K562 (cell line): ENCODE data around the gene HOXC10. TPM values are rescaled to one million over a fixed set of nuclear protein-coding genes. Genes with fewer than 3 reads are reported as not detected.

ENCODE experiments used
- ATAC-seq: fragments of 200-7000 bp; cut with Tn5 transposase; 3 replicates; pipeline ENCODE4 v1.9.1; 2020; ENCODE audit warnings: moderate library complexity
- BruUV-seq: library from RNA; stranded (reverse); fragments of 400-500 nt; replicated peaks from 2 replicates; lab custom pipeline; 2021; lab: Mats Ljungman, UMichigan
- CTCF ChIA-PET: fragments of 300-600 bp; formaldehyde crosslinking; extraction: SDS; loops from one replicate; lab custom pipeline; 2021; ENCODE audit warnings: low intra/inter-chr PET ratio; lab: Yijun Ruan, JAX
- POLR2A ChIA-PET: fragments of 300-600, 350-650 bp; sonication (Branson Sonifier 250); formaldehyde crosslinking; extraction: SDS; loops from one replicate; lab custom pipeline; 2021; ENCODE audit warnings: antibody characterized with exemption, inconsistent platforms; lab: Yijun Ruan, JAX
- DNase-seq, 4 experiments: peaks; one replicate each; pipeline versions ENCODE4 v3.0.0 to v3.0.0-alpha.2; 2011 to 2018; ENCODE audit warnings: low spot score in 3 of 4, mixed read lengths in 3 of 4; ENCODE audit errors: extremely low read depth in 1 of 4
- FAIRE-seq: peaks from 2 replicates; lab custom pipeline; 2011; peaks lifted over from hg19 to GRCh38; lab: Jason Lieb, UNC
- H2AFZ ChIP-seq: 2 replicates; pipeline ENCODE4 v1.6.0; 2011; ENCODE audit warnings: low read depth, low read length, control low read depth, inconsistent platforms
- H3K27ac ChIP-seq: fragments of 200-600 bp; 3 replicates; pipeline ENCODE4 v1.8.0; 2011; ENCODE audit warnings: low read depth, mild to moderate bottlenecking, control low read depth, inconsistent platforms, low read length, moderate library complexity, mixed read lengths; ENCODE audit errors: extremely low read depth
- H3K27me3 ChIP-seq, 2 experiments: fragments of 300-600 bp in 1 of 2; 2 replicates in 1 of 2; 3 replicates in 1 of 2; pipeline versions ENCODE4 v1.6.0 to v1.8.0; 2011; ENCODE audit warnings: inconsistent platforms in 2 of 2, low read length in 2 of 2, mild to moderate bottlenecking in 1 of 2, mixed read lengths in 1 of 2, moderate library complexity in 1 of 2; ENCODE audit not compliant: control insufficient read depth in 2 of 2, insufficient read depth in 2 of 2
- H3K36me3 ChIP-seq: fragments of 300-600 bp; 3 replicates; pipeline ENCODE4 v1.8.0; 2011; ENCODE audit warnings: mild to moderate bottlenecking, low read length, inconsistent platforms; ENCODE audit not compliant: control insufficient read depth, insufficient read depth
- H3K4me1 ChIP-seq, 2 experiments: fragments of 200-600 bp in 1 of 2; replicated peaks in 1 of 2; 2 replicates in 1 of 2; 3 replicates in 1 of 2; pipeline versions ENCODE4 v1.5.1 to v1.8.0; 2011; ENCODE audit warnings: inconsistent platforms in 2 of 2, low read length in 2 of 2, mild to moderate bottlenecking in 1 of 2, mixed read lengths in 1 of 2, moderate library complexity in 1 of 2; ENCODE audit not compliant: control insufficient read depth in 2 of 2, insufficient read depth in 2 of 2
- H3K4me2 ChIP-seq: 2 replicates; pipeline ENCODE4 v1.6.1; 2011; ENCODE audit warnings: low read length, control low read depth, inconsistent platforms, mixed read lengths; ENCODE audit not compliant: insufficient read depth
- H3K4me3 ChIP-seq: fragments of 200-600 bp; sonication (generic), shearing (Covaris generic); 2 replicates; pipeline ENCODE4 v1.5.1; 2016; ENCODE audit warnings: control low read depth, inconsistent platforms
- H3K79me2 ChIP-seq: fragments of 200-600 bp; 3 replicates; pipeline ENCODE4 v1.8.0; 2011; ENCODE audit warnings: low read length, inconsistent platforms; ENCODE audit not compliant: control insufficient read depth, insufficient read depth
- H3K9ac ChIP-seq, 2 experiments: 2 replicates each; pipeline versions ENCODE4 v1.6.0 to v1.6.1; 2011; ENCODE audit warnings: low read depth in 2 of 2, low read length in 2 of 2, control low read depth in 1 of 2, inconsistent platforms in 1 of 2, mild to moderate bottlenecking in 1 of 2, mixed read lengths in 1 of 2; ENCODE audit not compliant: insufficient read depth in 1 of 2
- H3K9me1 ChIP-seq: one replicate; pipeline ENCODE4 v1.6.0; 2011; ENCODE audit warnings: inconsistent platforms, mild to moderate bottlenecking, low read length, moderate library complexity; ENCODE audit not compliant: control insufficient read depth, insufficient read depth
- H3K9me3 ChIP-seq: replicated peaks from 2 replicates; pipeline ENCODE4 v1.5.1; 2011; ENCODE audit warnings: low read depth, low read length, inconsistent platforms; ENCODE audit not compliant: control insufficient read depth, insufficient read depth
- H4K20me1 ChIP-seq: replicated peaks from 2 replicates; pipeline ENCODE4 v1.6.1; 2011; ENCODE audit warnings: low read length, inconsistent platforms, mixed read lengths; ENCODE audit not compliant: control insufficient read depth, insufficient read depth
- ERF ChIP-seq: fragments of 450-650 bp; formaldehyde crosslinking; IDR thresholded peaks from 2 replicates; pipeline ENCODE4 v1.4.0; 2020; ENCODE audit warnings: mild to moderate bottlenecking, mixed read lengths
- RAD21 ChIP-seq, 2 experiments: fragments of 250-450 bp in 1 of 2; fragments of 450-650 bp in 1 of 2; sonication (Bioruptor Pico) in 1 of 2; formaldehyde crosslinking in 1 of 2; IDR thresholded peaks in 1 of 2; conservative IDR thresholded peaks in 1 of 2; 2 replicates each; pipeline versions ENCODE4 v1.4.0 to v1.8.0; 2020 to 2022; ENCODE audit warnings: mild to moderate bottlenecking in 2 of 2, moderate library complexity in 1 of 2
- TAF9B ChIP-seq: fragments of 450-650 bp; IDR thresholded peaks from 2 replicates; pipeline ENCODE4 v1.6.1; 2018; ENCODE audit warnings: mild to moderate bottlenecking; ENCODE audit not compliant: partially characterized antibody
- ZNF324 ChIP-seq: fragments of 250-450 bp; sonication (Bioruptor Pico); IDR thresholded peaks from 2 replicates; pipeline ENCODE4 v1.4.0; 2020; ENCODE audit warnings: mild to moderate bottlenecking
- WGBS: fragments of 100-300 bp; shearing (Covaris generic); methylation state at CpG from one replicate; pipeline ENCODE4 v1.1.6; 2016; ENCODE audit warnings: low coverage, mixed read lengths; ENCODE audit not compliant: insufficient coverage; ENCODE audit errors: missing lambda C conversion rate; 5-methylcytosine and 5-hydroxymethylcytosine counted together
- in situ Hi-C: fragments of 300-500 bp; cut with MboI; formaldehyde crosslinking; loops from 4 replicates; pipeline ENCODE4 v1.15.0; 2018; ENCODE audit warnings: inconsistent platforms, mixed read lengths
- intact Hi-C: fragments of 100-400 bp; cut with micrococcal nuclease; formaldehyde crosslinking; loops from 2 replicates; pipeline ENCODE4 v1.14.2; 2022
- polyA plus RNA-seq, 8 experiments: library from polyadenylated mRNA; depleted of rRNA in 4 of 8; stranded (reverse) in 5 of 8; unstranded in 3 of 8; fragments of >200 nt; fragmentation: Nextera tagmentation in 2 of 8; fragmentation: Illumina TruSeq in 1 of 8; extraction: Ambion mirVana in 2 of 8; extraction: Trizol in 1 of 8; gene quantifications; 2 replicates each; pipeline versions ENCODE4 v1.2.1 to v1.2.3, GENCODE V29; 2011 to 2014; ENCODE audit warnings: inconsistent platforms in 1 of 8, missing spikeins in 1 of 8
- total RNA-seq, 7 experiments: library from RNA; depleted of rRNA in 6 of 7; stranded (reverse); fragments of >200 nt in 6 of 7; fragmentation: Illumina TruSeq in 2 of 7; extraction: Trizol in 2 of 7; gene quantifications; 2 replicates each; pipeline versions ENCODE4 v1.2.1 to v1.2.3, GENCODE V29; 2011 to 2021; ENCODE audit warnings: low replicate concordance in 1 of 7
- TF ChIP-seq, protein P1 (sequence below), 3 experiments: fragments of 200-800 bp in 1 of 3; fragments of 250-450 bp in 1 of 3; fragments of 450-650 bp in 1 of 3; sonication (Bioruptor Pico) in 1 of 3; sonication (Bioruptor generic) in 1 of 3; formaldehyde crosslinking in 1 of 3; IDR thresholded peaks; 2 replicates each; pipeline versions ENCODE4 v1.6.1 to v1.8.0; 2016 to 2022; ENCODE audit warnings: mild to moderate bottlenecking in 2 of 3, missing genetic modification characterization in 2 of 3, missing compliant biosample characterization in 1 of 3, moderate library complexity in 1 of 3
- TF ChIP-seq, protein P2 (sequence below), 3 experiments: IDR thresholded peaks in 2 of 3; conservative IDR thresholded peaks in 1 of 3; 2 replicates each; pipeline ENCODE4 v1.5.1; 2011 to 2012; ENCODE audit warnings: low read length in 3 of 3, mild to moderate bottlenecking in 3 of 3, control low read depth in 2 of 3, improper control_type of control experiment in 1 of 3, inconsistent platforms in 1 of 3, low read depth in 1 of 3, mixed read lengths in 1 of 3, moderate library complexity in 1 of 3; ENCODE audit not compliant: insufficient read depth in 2 of 3
- TF ChIP-seq, protein P3 (sequence below): fragments of 450-650 bp; formaldehyde crosslinking; IDR thresholded peaks from 2 replicates; pipeline ENCODE4 v1.4.0; 2022; ENCODE audit warnings: missing genetic modification characterization

Gene HOXC10
- total and polyA plus RNA-seq, 9 of the 15 experiments (the other 6 are each of a cell fraction or from before 2014, with no cell fraction given): 0.13 to 0.77 (median 0.35) TPM; not detected in 2

DNA sequence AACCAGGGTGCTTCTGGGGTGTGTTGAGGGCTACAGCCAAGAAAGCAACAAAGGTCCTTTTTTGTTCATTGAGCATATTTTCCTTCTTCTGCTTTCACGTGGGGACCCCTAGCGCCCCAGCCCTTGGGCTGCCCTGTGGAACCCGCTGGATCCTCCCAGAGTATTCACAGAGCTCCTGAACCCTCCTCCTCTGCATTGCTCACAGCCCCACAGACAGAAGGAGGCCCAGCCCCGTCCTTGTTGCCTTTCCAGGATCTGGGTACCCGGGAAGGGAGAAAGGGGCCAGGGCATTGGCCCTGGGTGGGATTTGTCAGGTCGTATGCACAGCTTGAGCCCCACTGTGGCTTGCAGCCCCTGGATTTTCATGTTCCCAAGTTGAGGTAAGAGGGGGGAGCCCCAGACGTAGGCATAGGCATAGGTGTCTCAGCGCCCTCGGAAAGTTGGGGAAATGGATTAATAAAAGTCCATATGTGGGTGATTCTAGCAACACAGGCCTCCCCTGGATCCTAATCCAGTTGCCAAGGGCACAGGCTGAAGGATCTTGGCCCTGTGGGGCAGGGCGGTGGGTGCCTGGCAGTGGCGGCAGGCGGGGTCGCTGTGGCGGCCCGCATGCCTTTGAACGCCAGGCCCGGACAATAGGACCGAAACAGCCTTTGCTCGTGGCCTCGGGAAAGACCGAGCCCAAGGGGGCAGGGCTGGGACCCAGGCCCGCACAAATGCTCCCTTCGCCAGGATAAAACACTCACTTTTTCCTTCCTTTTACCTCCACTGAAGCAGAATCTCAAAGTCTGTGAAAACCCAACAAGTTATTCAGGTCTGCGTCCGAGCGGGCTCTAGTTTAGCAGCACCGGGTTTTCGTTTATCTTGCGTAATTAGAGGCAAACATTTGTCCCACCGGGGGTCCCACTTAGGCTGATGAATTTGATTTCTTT, 3.0 kb upstream of the HOXC10 start:
- in situ Hi-C loops: loop anchor here (10.0 kb wide), 1 partner anchor 383 kb away; the partner anchor contains the start of gene GPR84

More for the DNA sequence above, 3.0 kb upstream of the HOXC10 start:
- no peak for DNase-seq
- ATAC-seq: peak; percentile 19; the same call in 2 of the 3 replicates
- no peak overlapping the region for H3K4me3 ChIP-seq
- 51% methylated on average over 29 of the region's 30 CpGs for WGBS
- BruUV-seq: no TSS peak
- TF ChIP-seq, protein P1, sequence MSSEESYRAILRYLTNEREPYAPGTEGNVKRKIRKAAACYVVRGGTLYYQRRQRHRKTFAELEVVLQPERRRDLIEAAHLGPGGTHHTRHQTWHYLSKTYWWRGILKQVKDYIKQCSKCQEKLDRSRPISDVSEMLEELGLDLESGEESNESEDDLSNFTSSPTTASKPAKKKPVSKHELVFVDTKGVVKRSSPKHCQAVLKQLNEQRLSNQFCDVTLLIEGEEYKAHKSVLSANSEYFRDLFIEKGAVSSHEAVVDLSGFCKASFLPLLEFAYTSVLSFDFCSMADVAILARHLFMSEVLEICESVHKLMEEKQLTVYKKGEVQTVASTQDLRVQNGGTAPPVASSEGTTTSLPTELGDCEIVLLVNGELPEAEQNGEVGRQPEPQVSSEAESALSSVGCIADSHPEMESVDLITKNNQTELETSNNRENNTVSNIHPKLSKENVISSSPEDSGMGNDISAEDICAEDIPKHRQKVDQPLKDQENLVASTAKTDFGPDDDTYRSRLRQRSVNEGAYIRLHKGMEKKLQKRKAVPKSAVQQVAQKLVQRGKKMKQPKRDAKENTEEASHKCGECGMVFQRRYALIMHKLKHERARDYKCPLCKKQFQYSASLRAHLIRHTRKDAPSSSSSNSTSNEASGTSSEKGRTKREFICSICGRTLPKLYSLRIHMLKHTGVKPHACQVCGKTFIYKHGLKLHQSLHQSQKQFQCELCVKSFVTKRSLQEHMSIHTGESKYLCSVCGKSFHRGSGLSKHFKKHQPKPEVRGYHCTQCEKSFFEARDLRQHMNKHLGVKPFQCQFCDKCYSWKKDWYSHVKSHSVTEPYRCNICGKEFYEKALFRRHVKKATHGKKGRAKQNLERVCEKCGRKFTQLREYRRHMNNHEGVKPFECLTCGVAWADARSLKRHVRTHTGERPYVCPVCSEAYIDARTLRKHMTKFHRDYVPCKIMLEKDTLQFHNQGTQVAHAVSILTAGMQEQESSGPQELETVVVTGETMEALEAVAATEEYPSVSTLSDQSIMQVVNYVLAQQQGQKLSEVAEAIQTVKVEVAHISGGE (CRISPR knock-in tag; IDR thresholded peaks at IDR 0.05): no peak
- TF ChIP-seq TAF9B (no peak), ERF (CRISPR knock-in tag) (no peak), RAD21 (CRISPR knock-in tag; conservative IDR thresholded peaks at IDR 0.05 in 1 of 2, IDR thresholded peaks at IDR 0.05 in 1 of 2) (peak in 1 of 2 experiments; percentile 22; a peak in 2 of 4 replicates), ZNF324 (CRISPR knock-in tag) (no peak)
- TF ChIP-seq, protein P2, sequence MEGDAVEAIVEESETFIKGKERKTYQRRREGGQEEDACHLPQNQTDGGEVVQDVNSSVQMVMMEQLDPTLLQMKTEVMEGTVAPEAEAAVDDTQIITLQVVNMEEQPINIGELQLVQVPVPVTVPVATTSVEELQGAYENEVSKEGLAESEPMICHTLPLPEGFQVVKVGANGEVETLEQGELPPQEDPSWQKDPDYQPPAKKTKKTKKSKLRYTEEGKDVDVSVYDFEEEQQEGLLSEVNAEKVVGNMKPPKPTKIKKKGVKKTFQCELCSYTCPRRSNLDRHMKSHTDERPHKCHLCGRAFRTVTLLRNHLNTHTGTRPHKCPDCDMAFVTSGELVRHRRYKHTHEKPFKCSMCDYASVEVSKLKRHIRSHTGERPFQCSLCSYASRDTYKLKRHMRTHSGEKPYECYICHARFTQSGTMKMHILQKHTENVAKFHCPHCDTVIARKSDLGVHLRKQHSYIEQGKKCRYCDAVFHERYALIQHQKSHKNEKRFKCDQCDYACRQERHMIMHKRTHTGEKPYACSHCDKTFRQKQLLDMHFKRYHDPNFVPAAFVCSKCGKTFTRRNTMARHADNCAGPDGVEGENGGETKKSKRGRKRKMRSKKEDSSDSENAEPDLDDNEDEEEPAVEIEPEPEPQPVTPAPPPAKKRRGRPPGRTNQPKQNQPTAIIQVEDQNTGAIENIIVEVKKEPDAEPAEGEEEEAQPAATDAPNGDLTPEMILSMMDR (IDR thresholded peaks at IDR 0.05 in 2 of 3, conservative IDR thresholded peaks at IDR 0.05 in 1 of 3; ENCODE audit: insufficient read depth in 2 of 3, low read depth in 1 of 3, low read length in 3 of 3): 0 out of 6 replicates have a peak, but pooled peaks of 2 of the 3 experiments have one; percentile 15 to 18
- TF ChIP-seq, protein P3, sequence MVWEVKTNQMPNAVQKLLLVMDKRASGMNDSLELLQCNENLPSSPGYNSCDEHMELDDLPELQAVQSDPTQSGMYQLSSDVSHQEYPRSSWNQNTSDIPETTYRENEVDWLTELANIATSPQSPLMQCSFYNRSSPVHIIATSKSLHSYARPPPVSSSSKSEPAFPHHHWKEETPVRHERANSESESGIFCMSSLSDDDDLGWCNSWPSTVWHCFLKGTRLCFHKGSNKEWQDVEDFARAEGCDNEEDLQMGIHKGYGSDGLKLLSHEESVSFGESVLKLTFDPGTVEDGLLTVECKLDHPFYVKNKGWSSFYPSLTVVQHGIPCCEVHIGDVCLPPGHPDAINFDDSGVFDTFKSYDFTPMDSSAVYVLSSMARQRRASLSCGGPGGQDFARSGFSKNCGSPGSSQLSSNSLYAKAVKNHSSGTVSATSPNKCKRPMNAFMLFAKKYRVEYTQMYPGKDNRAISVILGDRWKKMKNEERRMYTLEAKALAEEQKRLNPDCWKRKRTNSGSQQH (CRISPR knock-in tag): no peak
- TF ChIP-seq, all 486 proteins: peak for 2
- Histone ChIP-seq H3K9me1 (no peaks in the 10 kb centered on the region), H3K4me2 (no peak overlapping the region), H3K27ac (no peak overlapping the region), H3K27me3 (peaks cover 28 to 31% of the 10 kb centered on the region in 2 experiments), H3K4me1 (peaks cover 2 to 31% of the 10 kb centered on the region in 2 experiments; a peak in 2 of 5 replicates), H2AFZ (no peak overlapping the region), H3K79me2 (no peaks in the 10 kb centered on the region), H3K9ac (no peak overlapping the region), H3K9me3 (no peaks in the 10 kb centered on the region), H3K36me3 (no peaks in the 10 kb centered on the region), H4K20me1 (no peaks in the 10 kb centered on the region; the same call in 1 of the 2 replicates)
- intact Hi-C loops: loop anchor here (10.0 kb wide), 1 partner anchor 383 kb away; the partner anchor contains the start of gene GPR84
- ChIA-PET CTCF (no interaction called here), POLR2A (interaction anchor here (1.0 kb wide), 1 partner anchor 9 kb away, joined by 5 read pairs; no protein-coding TSS in a partner anchor)
- no peak for FAIRE-seq
